HepG2 (cell line): ENCODE measurements around the gene TM4SF4.

Source experiments
- CTCF ChIP-seq: sonication (generic); formaldehyde crosslinking; IDR thresholded peaks from 2 replicates; pipeline ENCODE4 v1.5.0; 2020; ENCODE audit warnings: mild to moderate bottlenecking, missing genetic modification reagents, moderate library complexity
- ZFP62 ChIP-seq: sonication (generic); formaldehyde crosslinking; IDR thresholded peaks from 2 replicates; pipeline ENCODE4 v1.4.0; 2020; ENCODE audit warnings: missing genetic modification reagents
- TF ChIP-seq, protein P1 (sequence below): sonication (generic); formaldehyde crosslinking; IDR thresholded peaks from 2 replicates; pipeline ENCODE4 v1.5.0; 2020; ENCODE audit warnings: missing genetic modification reagents

DNA sequence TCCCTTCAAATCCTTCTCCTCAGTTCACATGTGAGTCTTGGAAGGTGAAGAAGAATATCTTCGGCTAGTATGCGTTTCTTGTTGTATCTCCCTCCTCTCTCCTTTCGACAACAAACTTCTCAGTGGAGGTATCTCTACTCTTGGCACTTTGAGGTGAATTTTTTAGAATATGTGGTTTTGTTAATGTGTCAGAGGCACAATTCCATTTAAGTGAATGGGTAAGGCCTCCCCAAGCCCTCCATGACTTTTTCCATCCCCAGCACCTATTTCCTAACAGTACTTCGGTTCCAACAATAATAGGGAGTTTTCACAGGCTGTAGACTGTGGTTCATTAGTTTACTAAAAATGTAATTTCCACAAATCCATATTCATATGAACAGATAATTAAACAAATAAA is 74.2 kb downstream of the TM4SF4 start:
- TF ChIP-seq ZFP62 (CRISPR knock-in tag) (no peak), CTCF (CRISPR knock-in tag) (no peak)
- TF ChIP-seq, protein P1, sequence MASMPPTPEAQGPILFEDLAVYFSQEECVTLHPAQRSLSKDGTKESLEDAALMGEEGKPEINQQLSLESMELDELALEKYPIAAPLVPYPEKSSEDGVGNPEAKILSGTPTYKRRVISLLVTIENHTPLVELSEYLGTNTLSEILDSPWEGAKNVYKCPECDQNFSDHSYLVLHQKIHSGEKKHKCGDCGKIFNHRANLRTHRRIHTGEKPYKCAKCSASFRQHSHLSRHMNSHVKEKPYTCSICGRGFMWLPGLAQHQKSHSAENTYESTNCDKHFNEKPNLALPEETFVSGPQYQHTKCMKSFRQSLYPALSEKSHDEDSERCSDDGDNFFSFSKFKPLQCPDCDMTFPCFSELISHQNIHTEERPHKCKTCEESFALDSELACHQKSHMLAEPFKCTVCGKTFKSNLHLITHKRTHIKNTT (CRISPR knock-in tag), result no peak
